A549 (cell line): ENCODE results near the gene RAB9A.

ENCODE experiments used
- CHD2 ChIP-seq: fragments of 150-350 bp; IDR thresholded peaks from 2 replicates; pipeline ENCODE4 v1.6.1; 2014; ENCODE audit warnings: low read length; ENCODE audit not compliant: partially characterized antibody
- JUNB ChIP-seq: fragments of >200 bp; sonication (Bioruptor Twin); formaldehyde crosslinking; IDR thresholded peaks from 2 replicates; pipeline ENCODE4 v1.6.1; 2016
- MYC ChIP-seq: IDR thresholded peaks from 2 replicates; pipeline ENCODE4 v1.6.1; 2012; ENCODE audit warnings: mild to moderate bottlenecking, inconsistent platforms, low read length, improper control_type of control experiment, borderline replicate concordance
- POLR2A ChIP-seq: IDR thresholded peaks from 2 replicates; pipeline ENCODE4 v1.6.1; 2012; ENCODE audit warnings: mild to moderate bottlenecking, low read length
- RFX5 ChIP-seq: fragments of 450-650 bp; IDR thresholded peaks from 2 replicates; pipeline ENCODE4 v1.7.1; 2014; ENCODE audit warnings: antibody characterized with exemption, mild to moderate bottlenecking, moderate library complexity
- SREBF2 ChIP-seq: fragments of 450-650 bp; IDR thresholded peaks from 2 replicates; pipeline ENCODE4 v1.6.1; 2014; ENCODE audit warnings: mild to moderate bottlenecking, moderate library complexity
- TF ChIP-seq, protein P1 (sequence below): fragments of >200 bp; sonication (Bioruptor Twin); formaldehyde crosslinking; IDR thresholded peaks from 3 replicates; pipeline ENCODE4 v1.5.1; 2016

DNA sequence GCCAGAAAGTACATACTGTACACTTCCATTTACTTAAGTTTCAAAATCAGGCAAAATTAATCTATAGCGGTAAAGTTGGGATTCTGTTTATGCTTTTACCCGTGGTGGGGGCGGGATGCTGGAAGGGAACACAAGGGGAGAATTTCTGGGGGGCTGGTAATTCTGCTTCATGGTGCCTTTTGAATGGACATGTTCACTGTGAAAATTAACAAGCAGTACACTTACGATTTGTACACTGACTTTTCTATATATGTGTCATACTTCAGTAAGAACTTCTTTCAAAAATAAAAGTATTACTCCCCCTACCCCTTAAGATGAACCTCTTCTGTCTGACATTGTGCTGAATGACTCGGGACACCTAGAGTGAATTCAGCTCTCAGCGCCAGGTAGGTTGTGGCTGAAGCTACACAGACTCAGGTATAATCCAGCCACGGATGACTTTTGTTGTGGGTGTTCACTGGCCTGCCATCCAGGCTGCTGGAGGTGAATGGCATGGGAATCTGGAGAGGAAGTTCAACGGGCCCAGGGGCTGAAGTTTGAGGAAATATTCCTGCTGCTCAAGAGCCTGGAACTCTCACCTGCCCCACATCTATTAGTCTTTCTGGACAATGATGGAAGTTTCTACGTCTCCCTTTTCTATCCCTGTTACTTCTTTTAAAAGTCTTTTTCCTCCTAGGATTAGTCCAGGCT lies 43.3 kb upstream of the RAB9A start:
- TF ChIP-seq, protein P1, sequence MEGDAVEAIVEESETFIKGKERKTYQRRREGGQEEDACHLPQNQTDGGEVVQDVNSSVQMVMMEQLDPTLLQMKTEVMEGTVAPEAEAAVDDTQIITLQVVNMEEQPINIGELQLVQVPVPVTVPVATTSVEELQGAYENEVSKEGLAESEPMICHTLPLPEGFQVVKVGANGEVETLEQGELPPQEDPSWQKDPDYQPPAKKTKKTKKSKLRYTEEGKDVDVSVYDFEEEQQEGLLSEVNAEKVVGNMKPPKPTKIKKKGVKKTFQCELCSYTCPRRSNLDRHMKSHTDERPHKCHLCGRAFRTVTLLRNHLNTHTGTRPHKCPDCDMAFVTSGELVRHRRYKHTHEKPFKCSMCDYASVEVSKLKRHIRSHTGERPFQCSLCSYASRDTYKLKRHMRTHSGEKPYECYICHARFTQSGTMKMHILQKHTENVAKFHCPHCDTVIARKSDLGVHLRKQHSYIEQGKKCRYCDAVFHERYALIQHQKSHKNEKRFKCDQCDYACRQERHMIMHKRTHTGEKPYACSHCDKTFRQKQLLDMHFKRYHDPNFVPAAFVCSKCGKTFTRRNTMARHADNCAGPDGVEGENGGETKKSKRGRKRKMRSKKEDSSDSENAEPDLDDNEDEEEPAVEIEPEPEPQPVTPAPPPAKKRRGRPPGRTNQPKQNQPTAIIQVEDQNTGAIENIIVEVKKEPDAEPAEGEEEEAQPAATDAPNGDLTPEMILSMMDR = no peak
- TF ChIP-seq MYC (no peak), SREBF2 (no peak), CHD2 (no peak), POLR2A (no peak), RFX5 (no peak), JUNB (no peak)
